Esophagus muscularis mucosa (tissue), 4 donors: ENCODE results near the gene CAMK2A.

Experiments
- EP300 ChIP-seq: sonication (generic); formaldehyde crosslinking; IDR thresholded peaks from one replicate; pipeline ENCODE4 v1.6.1; 2017; ENCODE audit warnings: antibody characterized with exemption
- POLR2A ChIP-seq: fragments of 450-650 bp; IDR thresholded peaks from one replicate; pipeline ENCODE4 v1.6.1; 2017; ENCODE audit warnings: antibody characterized with exemption, moderate library complexity, mild to moderate bottlenecking, low read depth
- POLR2AphosphoS5 ChIP-seq, 2 donors: sonication (generic); formaldehyde crosslinking; IDR thresholded peaks; one replicate each; pipeline ENCODE4 v1.6.1; 2017; ENCODE audit warnings: antibody characterized with exemption in 2 of 2
- TF ChIP-seq, protein P1 (sequence below), 3 experiments: fragments of 200-600 bp in 2 of 3; fragments of 450-650 bp in 1 of 3; sonication (generic) in 2 of 3; IDR thresholded peaks; one replicate each; pipeline ENCODE4 v1.5.1; 2017 to 2019; ENCODE audit warnings: antibody characterized with exemption in 3 of 3, mild to moderate bottlenecking in 2 of 3, moderate library complexity in 1 of 3

DNA sequence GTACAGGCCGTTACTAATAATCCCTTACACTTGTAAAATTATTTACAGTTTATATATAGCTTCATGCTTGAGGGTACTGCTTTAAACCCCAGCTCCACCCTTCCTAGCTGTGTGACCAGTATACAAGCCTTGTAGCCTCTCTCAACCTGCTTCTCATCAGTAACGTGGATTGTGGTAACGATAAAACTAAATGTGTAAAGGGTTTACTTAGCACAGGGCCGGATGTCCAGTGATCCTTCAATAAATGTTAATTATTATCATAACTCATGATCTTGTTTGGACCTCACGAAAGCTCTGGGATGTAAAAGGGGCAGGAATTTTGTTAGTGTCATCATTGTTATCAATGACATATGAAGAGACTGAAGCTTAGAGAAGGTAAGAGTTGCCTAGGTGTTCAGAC lies 20.7 kb upstream of the CAMK2A start:
- TF ChIP-seq EP300 (no peak), POLR2AphosphoS5 (IDR thresholded peaks at IDR 0.05) (no peak), POLR2A (no peak)
- TF ChIP-seq, protein P1, sequence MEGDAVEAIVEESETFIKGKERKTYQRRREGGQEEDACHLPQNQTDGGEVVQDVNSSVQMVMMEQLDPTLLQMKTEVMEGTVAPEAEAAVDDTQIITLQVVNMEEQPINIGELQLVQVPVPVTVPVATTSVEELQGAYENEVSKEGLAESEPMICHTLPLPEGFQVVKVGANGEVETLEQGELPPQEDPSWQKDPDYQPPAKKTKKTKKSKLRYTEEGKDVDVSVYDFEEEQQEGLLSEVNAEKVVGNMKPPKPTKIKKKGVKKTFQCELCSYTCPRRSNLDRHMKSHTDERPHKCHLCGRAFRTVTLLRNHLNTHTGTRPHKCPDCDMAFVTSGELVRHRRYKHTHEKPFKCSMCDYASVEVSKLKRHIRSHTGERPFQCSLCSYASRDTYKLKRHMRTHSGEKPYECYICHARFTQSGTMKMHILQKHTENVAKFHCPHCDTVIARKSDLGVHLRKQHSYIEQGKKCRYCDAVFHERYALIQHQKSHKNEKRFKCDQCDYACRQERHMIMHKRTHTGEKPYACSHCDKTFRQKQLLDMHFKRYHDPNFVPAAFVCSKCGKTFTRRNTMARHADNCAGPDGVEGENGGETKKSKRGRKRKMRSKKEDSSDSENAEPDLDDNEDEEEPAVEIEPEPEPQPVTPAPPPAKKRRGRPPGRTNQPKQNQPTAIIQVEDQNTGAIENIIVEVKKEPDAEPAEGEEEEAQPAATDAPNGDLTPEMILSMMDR (IDR thresholded peaks at IDR 0.05) = no peak
